ENCODE measurements around the gene SYNDIG1.
A peak's percentile ranks its signal among the peaks of the same experiment; 100 is the strongest.

SYNDIG1 gene

DNA sequence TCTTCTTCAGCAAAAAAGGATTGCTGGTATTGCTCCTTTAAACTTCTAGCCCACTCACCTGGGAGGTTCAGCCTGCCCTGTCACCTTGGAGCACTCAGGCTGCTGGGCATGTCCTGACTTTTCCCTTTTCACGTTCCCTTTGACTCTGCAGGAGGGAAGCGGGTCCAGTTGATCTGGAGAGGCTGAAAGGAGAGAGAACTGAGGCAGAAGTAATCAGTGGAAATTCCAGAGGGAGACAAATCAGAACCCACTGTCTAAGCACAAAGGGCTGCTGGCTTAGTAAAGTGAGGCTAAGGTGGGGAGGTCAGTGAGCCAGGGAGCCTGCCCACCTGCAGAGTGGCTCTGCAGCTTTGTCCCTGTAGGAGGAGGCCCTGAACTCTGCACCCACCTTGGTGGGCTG is 9.7 kb upstream of the SYNDIG1 start:
- in situ Hi-C loops (cut with HindIII; ENCODE audit: low sequenced_read_pairs): no loop called here
- DNase-seq (ENCODE audit: low read depth): no peak
- TF ChIP-seq, protein P1, sequence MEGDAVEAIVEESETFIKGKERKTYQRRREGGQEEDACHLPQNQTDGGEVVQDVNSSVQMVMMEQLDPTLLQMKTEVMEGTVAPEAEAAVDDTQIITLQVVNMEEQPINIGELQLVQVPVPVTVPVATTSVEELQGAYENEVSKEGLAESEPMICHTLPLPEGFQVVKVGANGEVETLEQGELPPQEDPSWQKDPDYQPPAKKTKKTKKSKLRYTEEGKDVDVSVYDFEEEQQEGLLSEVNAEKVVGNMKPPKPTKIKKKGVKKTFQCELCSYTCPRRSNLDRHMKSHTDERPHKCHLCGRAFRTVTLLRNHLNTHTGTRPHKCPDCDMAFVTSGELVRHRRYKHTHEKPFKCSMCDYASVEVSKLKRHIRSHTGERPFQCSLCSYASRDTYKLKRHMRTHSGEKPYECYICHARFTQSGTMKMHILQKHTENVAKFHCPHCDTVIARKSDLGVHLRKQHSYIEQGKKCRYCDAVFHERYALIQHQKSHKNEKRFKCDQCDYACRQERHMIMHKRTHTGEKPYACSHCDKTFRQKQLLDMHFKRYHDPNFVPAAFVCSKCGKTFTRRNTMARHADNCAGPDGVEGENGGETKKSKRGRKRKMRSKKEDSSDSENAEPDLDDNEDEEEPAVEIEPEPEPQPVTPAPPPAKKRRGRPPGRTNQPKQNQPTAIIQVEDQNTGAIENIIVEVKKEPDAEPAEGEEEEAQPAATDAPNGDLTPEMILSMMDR (IDR thresholded peaks at IDR 0.05; ENCODE audit: low read depth, low read length, missing control alignments): no peak
- H3K4me3 ChIP-seq (ENCODE audit: low read depth, low read length): no peak overlapping the region

DNA sequence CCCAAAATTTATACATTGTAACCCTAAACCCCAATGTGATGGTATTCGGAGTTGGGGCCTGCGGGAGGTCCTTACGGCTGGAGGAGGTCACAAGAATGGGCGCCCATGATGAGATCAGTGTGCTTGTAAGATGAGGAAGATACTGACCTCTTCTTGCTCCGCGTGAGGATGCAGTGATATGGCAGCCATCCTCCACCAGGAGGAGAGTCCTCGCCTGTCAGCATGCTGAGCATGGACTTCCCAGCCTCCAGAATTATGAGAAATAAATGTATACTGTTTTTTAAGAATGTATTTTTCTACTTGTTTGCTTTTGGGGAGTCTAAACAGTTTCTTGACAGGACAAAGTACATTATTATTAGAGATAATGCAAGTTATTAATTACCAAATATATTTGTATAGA is 8.7 kb upstream of the SYNDIG1 start:
- H3K4me3 ChIP-seq (ENCODE audit: low read depth, low read length): no peak overlapping the region
- DNase-seq (ENCODE audit: low read depth): no peak
- in situ Hi-C loops (cut with HindIII; ENCODE audit: low sequenced_read_pairs): no loop called here
- TF ChIP-seq, protein P1 (IDR thresholded peaks at IDR 0.05; ENCODE audit: low read depth, low read length, missing control alignments): no peak

DNA sequence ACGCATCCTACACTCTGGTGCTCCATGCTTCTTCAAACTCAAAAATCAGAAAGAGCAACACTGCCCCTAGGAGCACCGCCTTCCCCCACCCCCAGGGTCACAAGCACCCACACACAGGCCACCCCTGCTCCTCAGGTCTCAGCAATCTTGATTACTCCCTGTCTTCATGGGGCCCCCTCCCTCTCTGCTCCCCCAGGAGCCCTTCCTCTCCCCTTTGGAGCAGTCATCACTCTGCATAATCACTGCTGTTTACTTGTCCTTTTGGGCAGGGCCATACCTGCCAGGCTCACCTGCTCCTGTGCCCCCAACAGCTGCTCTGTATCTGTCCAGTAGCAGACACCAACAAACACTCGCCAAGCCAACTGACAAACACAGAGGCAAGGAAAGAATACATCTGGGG is 7.6 kb upstream of the SYNDIG1 start:
- TF ChIP-seq, protein P1 (IDR thresholded peaks at IDR 0.05; ENCODE audit: low read depth, low read length, missing control alignments): no peak
- in situ Hi-C loops (cut with HindIII; ENCODE audit: low sequenced_read_pairs): no loop called here

DNA sequence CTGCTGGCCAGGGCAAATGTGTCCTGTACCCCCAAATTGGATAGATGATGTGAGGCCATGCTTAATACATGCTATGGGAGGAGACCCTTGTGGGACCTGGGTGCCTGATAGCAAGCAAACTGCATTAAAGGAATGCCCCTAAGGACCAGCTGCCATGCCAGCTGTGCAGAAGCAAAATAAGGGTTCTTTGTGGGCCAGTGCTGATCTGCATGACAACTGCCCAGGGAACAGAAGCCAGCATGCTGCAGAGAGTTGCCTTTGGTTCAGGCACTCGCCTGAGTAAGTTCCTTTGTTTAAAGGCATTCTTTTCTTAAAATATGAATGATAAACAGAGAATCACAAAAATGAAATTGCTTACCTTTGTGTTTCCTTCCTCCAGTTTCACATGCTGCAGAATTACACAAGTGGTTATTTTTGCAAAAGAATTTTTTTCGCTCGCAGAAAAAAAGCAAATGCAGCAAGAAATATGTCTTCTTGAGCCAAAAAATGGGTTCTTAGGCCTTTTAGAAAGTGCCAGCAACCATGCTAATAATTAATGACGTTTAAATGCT is 6.9 kb upstream of the SYNDIG1 start:
- TF ChIP-seq, protein P1 (IDR thresholded peaks at IDR 0.05; ENCODE audit: low read depth, low read length, missing control alignments): no peak
- no peak overlapping the region for H3K4me3 ChIP-seq (ENCODE audit: low read depth, low read length)
- in situ Hi-C loops (cut with HindIII; ENCODE audit: low sequenced_read_pairs): no loop called here
- no peak for DNase-seq (ENCODE audit: low read depth)

More for the DNA sequence above, 7.6 kb upstream of the SYNDIG1 start:
- H3K4me3 ChIP-seq (ENCODE audit: low read depth, low read length): no peak overlapping the region
- no peak for DNase-seq (ENCODE audit: low read depth)

DNA sequence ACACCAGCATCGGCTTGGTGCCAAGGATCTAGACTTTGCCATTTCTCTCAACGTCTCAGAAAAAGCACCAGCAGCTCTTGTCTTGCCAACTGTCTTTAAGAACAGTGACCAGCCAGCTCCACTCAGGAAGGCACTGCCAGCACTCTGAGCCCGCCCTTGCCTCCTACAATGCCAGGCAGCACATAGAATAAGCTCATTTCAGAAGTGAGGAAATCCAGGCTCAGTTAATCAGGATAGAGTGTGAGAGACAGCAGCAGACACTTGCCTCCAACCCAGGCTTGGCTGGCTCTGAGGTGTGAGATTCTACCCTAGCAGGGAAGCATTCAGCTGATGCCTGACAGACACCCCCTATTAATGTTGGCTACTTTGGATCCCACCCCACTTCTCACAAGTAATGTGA is 4.3 kb upstream of the SYNDIG1 start:
- H3K4me3 ChIP-seq (ENCODE audit: low read depth, low read length): no peak overlapping the region
- DNase-seq (ENCODE audit: low read depth): no peak
- TF ChIP-seq, protein P1 (IDR thresholded peaks at IDR 0.05; ENCODE audit: low read depth, low read length, missing control alignments): no peak
- in situ Hi-C loops (cut with HindIII; ENCODE audit: low sequenced_read_pairs): no loop called here

DNA sequence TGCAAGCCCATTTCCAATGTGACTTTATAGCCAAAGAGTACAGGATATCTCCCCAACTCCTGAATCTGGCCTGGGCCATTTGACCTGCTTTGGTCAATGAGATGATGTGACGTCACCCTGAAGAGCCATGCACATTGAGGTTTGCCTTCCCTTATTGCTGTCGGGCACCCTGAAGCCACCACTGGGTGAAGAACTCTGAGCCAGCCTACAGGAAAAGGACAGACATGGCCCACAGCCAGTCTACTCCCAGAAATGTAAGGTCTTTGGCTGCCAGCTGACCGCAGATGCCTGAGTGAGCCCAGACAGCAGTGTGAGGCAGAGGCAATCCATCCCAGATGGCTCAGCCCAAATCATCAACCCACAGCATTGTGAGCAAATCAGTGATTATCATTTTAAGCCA is 3.7 kb upstream of the SYNDIG1 start:
- in situ Hi-C loops (cut with HindIII; ENCODE audit: low sequenced_read_pairs): no loop called here
- H3K4me3 ChIP-seq (ENCODE audit: low read depth, low read length): no peak overlapping the region
- peak; percentile 65 for DNase-seq (ENCODE audit: low read depth)
- TF ChIP-seq, protein P1 (IDR thresholded peaks at IDR 0.05; ENCODE audit: low read depth, low read length, missing control alignments): no peak

Measured in astrocyte of the cerebellum (primary cell).